ENCODE measurements around the gene FXYD1.
"Not testable (repeated sequence)": the region's sequence is repeated elsewhere in the genome, so short reads cannot be mapped to it uniquely, and the experiment has no call there.

Gene FXYD1

DNA sequence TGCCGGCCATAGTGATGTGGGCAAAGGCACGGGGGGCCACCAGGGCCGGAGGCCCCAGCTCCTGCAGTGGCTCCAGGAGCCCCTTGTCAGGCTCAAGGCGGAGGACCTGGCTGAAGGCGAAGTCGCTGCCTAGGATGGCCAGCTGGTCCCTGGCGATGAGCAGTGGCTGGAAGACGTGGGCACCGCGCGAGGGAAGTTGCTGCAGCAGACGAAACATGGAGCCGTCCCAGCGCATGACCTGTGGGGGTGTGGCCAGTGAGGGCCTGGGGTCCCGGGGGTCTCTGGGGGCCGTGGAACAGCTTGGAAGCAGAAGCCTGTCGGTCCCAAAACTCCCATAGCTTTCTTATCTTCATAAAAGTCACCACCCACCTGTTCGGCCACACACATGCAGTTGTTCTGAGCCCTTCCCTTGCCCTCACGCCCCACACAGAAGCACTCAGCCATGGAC is 13.3 kb upstream of the FXYD1 start:
- DNase-seq: no peak

GRCh38 chr19:35125749-35126623 is 12.6 kb upstream of the FXYD1 start:
- DNase-seq: no peak

DNA sequence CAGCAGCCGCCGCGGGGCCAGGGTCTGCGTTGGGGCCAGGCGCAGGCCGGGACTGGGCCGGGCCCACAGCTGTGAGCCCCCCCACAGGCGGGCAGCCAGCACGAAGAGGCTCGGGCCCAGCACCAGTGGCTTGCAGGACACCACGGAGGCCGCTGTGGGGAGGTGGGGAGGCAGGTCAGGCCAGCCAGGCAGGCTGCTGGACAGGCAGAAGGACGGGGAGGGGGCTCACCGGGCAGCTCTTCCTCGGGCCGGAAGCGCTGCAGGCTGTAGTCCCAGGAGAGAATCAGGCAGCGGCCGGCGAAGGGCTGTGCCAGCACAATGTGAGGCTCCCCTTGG is 12.0 kb upstream of the FXYD1 start:
- DNase-seq: no peak

DNA sequence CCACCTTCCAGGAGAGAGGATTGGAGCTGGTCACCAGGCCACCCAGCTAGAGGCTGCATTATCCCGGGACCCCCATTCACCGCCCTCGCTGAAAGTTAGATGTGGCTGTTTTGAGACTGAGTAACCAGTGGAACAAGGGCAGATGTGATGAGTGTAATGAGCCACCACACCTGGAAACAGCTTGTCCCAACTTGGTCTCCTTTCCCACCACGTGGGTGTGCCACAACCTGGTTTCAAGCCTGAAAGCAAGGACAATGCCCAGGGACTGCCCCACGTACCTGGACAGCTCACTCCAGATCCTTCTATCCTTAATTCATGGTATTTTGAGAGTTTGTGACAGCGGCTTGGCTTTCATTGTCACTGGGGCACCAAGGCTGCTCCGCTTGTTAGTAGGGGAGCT is 10.8 kb upstream of the FXYD1 start:
- DNase-seq: no peak

GRCh38 chr19:35128398-35129057 is 10.1 kb upstream of the FXYD1 start:
- DNase-seq: no peak

DNA sequence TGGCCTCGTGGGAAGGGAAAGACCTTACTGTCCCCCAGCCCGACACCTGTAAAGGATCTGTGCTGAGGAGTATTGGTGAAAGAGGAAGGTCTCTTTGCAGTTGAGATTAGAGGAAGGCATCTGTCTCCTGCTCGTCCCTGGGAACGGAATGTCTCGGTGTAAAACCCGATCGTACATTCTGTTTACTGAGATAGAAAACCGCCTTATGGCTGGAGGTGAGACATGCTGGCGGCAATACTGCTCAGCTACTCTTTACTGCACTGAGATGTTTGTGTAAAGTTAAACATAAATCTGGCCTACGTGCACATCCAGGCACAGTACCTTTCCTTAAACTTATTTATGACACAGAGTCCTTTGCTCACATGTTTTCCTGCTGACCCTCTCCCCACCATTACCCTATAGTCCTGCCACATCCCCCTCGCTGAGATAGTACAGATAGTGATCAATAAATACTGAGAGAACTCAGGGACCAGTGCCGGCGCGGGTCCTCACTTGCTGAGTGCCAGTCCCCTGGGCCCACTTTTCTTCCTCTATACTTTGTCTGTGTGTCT is 8.8 kb upstream of the FXYD1 start:
- DNase-seq: not testable (repeated sequence)

DNA sequence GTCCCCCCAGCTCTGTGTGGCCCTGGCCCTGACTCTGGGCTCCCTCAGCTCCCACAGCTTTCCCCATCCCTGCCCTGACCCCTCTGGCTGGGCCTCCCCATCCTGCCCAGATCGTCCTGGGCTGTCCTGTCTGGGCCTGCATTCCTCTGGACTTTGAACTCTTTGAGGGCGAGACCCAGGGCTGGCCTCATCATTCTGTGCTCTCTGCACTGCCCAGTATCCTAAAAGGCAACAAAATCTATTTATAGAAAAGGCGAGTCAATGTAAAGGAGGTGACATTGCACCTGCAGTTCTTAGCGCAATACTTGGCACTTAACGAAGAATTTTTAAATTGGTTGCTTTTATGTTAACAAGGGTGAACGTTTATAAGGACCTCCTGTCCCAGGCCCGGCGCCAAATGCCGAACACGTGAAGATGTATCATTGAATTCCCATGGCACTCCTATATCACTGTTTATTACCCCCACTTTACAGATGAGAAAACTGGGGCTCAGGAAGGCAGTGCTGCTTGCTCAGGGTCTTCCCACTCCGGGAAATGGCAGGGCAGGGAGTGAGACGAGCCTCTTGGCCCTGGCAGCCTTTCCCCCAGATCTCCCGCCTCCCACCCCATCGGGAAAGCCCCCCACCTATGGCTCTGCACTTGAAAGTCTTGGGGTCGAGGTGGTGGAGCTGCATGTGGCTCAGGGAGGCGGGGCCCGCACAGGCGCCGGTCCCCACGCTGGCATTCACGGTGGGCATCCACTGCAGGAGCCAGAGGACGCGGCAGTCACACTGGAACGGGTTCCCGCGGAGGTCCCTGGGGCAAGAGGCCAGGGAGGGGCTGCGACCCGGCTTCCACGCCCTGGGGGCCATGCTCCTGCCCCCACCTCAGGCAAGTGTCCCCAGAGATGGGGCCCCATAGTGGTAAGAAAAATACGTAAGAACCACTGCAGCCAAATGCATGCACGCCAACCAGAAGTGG is 7.6 kb upstream of the FXYD1 start:
- DNase-seq: no peak

DNA sequence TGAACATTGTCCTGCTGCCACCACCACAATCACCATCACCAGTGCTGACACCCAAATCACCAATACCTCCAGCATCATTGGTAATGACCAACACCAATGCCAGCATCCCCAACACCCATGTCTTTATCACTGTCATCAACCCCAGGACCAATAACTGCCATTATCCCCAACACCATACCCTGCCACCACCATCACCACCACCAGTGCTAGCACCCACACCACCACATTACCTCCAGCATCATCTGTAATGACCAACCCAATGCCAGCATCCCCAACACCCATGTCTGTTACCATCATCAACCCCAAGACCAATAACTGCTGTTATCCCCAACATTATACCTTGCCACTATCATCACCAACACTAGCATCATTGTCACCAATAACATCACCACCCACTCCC is 6.4 kb upstream of the FXYD1 start:
- no peak for DNase-seq

DNA sequence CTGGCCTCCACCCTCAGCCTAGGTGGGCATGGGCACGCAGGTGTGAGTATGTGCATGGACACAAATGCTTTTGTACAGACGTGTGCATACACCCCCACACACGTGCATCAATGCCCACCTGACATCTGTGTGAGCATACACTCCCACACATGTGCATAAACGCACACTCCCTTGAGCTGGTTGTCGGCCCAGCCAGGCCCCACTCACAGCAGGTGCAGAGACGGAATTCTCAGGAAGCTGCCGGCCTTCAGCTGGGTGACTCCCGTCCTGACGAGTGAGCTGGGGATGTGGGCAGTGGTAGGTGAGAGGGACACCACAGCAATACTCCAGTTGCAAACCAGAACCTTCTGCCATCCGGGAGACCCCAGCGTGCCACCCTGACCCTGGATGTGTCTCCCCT is 4.8 kb upstream of the FXYD1 start:
- DNase-seq: no peak

- DNase-seq: no peak
Observed at GRCh38 chr19:35134601-35135242, 3.9 kb upstream of the FXYD1 start, which contains the start of gene LGI4. LGI4 (minus strand) TSS chr19:35135059; CDS start chr19:35134680, 379 bp downstream.

DNA sequence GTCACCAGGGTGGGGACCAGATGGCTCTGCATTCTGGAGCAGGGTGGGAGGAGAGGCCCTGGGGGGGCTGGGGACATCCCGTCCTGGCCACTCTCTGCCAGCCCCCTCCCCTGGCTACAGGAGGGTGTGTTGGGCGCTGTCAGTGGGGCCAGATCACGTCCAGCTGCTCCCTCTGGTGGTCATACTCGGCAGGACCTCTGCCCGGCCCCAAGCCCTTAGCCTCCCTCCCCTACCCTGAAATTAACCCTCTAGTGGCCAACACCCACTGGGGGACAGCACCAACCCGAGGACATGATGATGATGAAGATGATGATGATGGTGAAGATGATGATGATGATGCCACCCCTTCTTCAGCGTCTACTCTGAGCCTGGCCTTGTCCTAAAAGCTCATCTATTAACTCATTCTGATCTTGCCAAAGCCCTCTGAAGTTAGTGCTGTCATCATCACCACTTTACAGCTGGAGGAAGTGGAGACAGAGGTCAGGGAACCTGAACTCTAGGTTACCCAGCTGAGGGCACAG is 3.2 kb upstream of the FXYD1 start:
- peak; percentile 53 for DNase-seq

GRCh38 chr19:35136231-35136630 is 2.4 kb upstream of the FXYD1 start:
- DNase-seq: no peak

DNA sequence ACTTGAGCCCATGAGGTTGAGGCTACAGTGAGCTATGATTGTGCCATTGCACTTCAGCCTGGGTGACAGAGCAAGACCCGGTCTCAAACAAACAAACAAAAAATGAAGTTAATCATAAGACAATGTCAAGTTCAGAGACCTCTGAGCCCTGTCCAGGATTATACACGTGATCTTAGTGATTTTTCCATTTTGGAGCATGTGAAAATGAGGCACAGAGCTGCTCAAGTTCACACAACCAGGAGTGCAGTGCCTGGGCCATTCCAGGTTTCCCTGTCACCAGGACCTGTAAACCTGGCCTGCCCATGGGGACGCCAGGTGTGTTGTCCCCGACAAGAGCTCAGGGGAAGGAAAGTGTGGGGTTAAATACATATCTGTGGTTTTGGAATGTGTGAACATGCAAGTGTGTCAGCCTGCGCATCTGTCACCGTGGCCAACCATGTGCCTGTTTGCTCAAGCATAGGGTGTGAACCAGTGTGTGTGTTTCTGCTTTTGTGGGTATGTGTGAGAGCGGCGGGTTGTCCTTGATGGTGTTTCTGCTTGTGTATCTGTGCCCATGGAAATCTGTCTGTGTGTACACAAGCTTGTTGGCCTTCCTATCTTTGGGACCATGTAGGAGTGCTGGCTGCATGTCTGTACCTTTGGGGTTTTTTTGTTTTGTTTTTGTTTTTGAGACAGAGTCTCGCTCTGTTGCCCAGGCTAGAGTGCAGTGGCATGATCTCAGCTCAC is 1.5 kb upstream of the FXYD1 start:
- no peak for DNase-seq

DNA sequence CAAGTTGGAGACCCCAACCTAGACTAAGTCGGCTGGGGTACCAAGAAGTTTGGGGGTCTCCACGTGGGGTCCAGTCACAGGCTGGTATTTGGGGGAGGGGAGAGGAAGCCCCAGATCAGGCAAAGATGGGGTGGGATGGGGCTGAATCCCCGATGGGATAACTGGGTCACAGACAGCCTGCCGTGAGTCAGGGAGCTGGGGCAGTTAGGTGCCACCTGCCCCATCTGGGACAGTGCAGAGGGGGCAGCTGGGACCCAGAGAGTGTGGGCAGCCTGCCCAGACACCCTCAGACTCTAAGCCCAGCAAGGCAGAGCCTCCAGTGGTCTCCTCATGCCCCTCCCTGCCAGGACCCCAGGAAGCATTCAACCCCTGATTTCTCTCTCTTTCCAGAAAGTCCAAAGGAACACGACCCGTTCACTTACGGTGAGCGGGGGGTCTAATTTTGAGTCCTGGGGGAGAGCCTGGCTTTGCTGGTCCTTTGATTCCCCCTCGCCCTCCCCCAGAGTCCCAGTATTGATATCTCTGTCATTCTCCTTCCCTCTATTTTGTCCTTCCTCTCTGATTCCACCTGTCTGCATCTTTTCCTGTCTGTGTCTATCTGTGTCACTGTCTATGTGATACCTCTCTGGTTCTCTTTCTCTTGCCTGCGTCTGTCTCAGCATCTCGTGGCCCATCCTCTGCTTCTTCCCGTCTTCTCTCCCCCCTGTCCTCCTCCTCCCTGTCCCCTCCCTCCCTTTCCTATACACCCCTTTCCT is 1.8 kb downstream of the FXYD1 start:
- no peak for DNase-seq

- peak; percentile 84 for DNase-seq
Observed at GRCh38 chr19:35140962-35141836, 2.6 kb downstream of the FXYD1 start.

- no peak for DNase-seq
Observed at GRCh38 chr19:35141837-35142605, 3.4 kb downstream of the FXYD1 start.

GRCh38 chr19:35142606-35143230 is 4.1 kb downstream of the FXYD1 start:
- peak; percentile 30 for DNase-seq

DNA sequence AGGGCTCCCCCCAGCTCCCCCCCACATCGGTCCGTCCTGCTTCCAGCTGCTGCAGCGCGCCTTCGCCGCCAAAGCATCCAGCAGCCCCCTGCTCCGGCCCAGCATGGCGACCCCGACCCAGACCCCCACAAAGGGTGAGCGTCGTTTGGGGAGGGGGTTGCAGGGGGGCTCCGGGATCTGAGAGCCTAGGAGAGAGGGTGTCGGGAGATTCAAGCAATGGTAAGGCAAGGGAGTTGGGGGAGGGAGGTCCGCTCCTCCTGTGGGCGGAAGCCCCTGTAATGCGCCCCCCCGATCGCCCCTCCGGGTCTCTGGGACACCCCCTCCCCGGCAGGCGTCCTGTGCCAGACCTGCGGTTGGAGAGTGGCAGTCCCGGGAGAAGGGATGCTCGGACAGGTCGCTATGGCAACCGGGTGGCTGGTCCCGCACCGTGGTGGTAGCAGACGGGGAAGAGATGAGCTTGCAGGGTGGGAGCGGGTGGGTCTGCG is 4.6 kb downstream of the FXYD1 start, which contains the start of gene FXYD7:
TSS of gene FXYD7 (plus strand) at position 25 of the 485 bp plus-strand sequence. CDS start at position 104, 79 bp downstream.
- no peak for DNase-seq

All from fibroblast of skin of abdomen (primary cell).